ENCODE data around the gene GPI. TPM values are rescaled to one million over a fixed set of nuclear protein-coding genes. Genes with fewer than 3 reads are reported as not detected.

GPI gene
- total and polyA plus RNA-seq, 2 experiments from 2014 or later: 196 to 299 TPM

GRCh38 chr19:34363930-34364329 is 1.1 kb upstream of the GPI start:
- H3K4me3 ChIP-seq: no peak overlapping the region
- no peak overlapping the region for H3K4me2 ChIP-seq (ENCODE audit: unreplicated experiment)
- no peak overlapping the region for H3K9ac ChIP-seq
- no peaks in the 10 kb centered on the region for H3K9me2 ChIP-seq (ENCODE audit: insufficient read depth)
- H3F3A ChIP-seq (ENCODE audit: insufficient read depth): peaks cover 6% of the 10 kb centered on the region; the same call in 1 of the 2 replicates
- peaks cover 38% of the 10 kb centered on the region for H3K79me2 ChIP-seq (ENCODE audit: insufficient read depth)
- 84 to 88% methylated on average over 5 of the region's 5 CpGs for WGBS, 2 experiments (ENCODE audit: low coverage in 1 of 2, low lambda C conversion rate in 2 of 2, missing lambda C conversion rate in 2 of 2)
- peaks cover 12% of the 10 kb centered on the region; the same call in 1 of the 2 replicates for H3K4me1 ChIP-seq (ENCODE audit: insufficient read depth)
- no peak overlapping the region for H3K27ac ChIP-seq
- TF ChIP-seq EZH2phosphoT487 (IDR thresholded peaks at IDR 0.05; ENCODE audit: insufficient read depth, low read depth) (no peak), EZH2 (IDR thresholded peaks at IDR 0.05; ENCODE audit: insufficient read depth, poor library complexity, severe bottlenecking) (no peak)
- no peak for DNase-seq
- peaks cover 17% of the 10 kb centered on the region for H3K36me3 ChIP-seq (ENCODE audit: low read depth)
- in situ Hi-C loops (cut with MboI): no loop called here
- peaks cover 4% of the 10 kb centered on the region; the same call in 1 of the 2 replicates for H4K20me1 ChIP-seq (ENCODE audit: insufficient read depth)
- no peak overlapping the region for H2AFZ ChIP-seq
- H3K27me3 ChIP-seq (replicated peaks; ENCODE audit: insufficient read depth): no peaks in the 10 kb centered on the region
- H3K9me3 ChIP-seq (ENCODE audit: low read depth): no peaks in the 10 kb centered on the region

DNA sequence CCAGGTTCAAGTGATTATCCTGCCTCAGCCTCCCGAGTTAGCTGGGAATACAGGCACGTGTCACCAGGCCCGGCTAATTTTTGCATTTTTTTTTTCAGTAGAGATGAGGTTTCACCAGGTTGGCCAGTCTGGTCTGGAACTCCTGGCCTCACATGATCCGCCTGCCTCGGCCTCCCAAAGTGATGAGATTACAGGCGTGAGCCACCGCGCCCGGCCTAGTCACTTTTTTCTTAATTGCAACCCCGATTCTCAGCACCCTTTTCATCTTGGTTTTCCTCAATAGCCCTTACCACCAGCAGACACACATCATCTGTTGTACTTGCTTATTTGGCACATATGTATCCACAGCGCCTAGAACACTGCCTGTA is 550 bp upstream of the GPI start:
- Histone ChIP-seq H3K4me1 (ENCODE audit: insufficient read depth) (peaks cover 12% of the 10 kb centered on the region; the same call in 1 of the 2 replicates), H3K27ac (no peak overlapping the region), H3K4me2 (ENCODE audit: unreplicated experiment) (peak overlapping the region; percentile 77), H2AFZ (peak overlapping the region; percentile 82), H3K9me2 (ENCODE audit: insufficient read depth) (no peaks in the 10 kb centered on the region), H3K9ac (peak overlapping the region; percentile 88), H3F3A (ENCODE audit: insufficient read depth) (peaks cover 6% of the 10 kb centered on the region; the same call in 1 of the 2 replicates), H3K36me3 (ENCODE audit: low read depth) (peaks cover 22% of the 10 kb centered on the region), H3K79me2 (ENCODE audit: insufficient read depth) (peaks cover 44% of the 10 kb centered on the region), H3K27me3 (replicated peaks; ENCODE audit: insufficient read depth) (no peaks in the 10 kb centered on the region), H3K4me3 (peak overlapping the region; percentile 96), H4K20me1 (ENCODE audit: insufficient read depth) (peaks cover 4% of the 10 kb centered on the region; the same call in 1 of the 2 replicates), H3K9me3 (ENCODE audit: low read depth) (no peaks in the 10 kb centered on the region)
- no peak for TF ChIP-seq EZH2phosphoT487 (IDR thresholded peaks at IDR 0.05; ENCODE audit: insufficient read depth, low read depth)
- no peak for TF ChIP-seq EZH2 (IDR thresholded peaks at IDR 0.05; ENCODE audit: insufficient read depth, poor library complexity, severe bottlenecking)
- 57 to 62% methylated on average over 11 of the region's 11 CpGs for WGBS, 2 experiments (ENCODE audit: low coverage in 1 of 2, low lambda C conversion rate in 2 of 2, missing lambda C conversion rate in 2 of 2)
- in situ Hi-C loops (cut with MboI): no loop called here
- DNase-seq: no peak

DNA sequence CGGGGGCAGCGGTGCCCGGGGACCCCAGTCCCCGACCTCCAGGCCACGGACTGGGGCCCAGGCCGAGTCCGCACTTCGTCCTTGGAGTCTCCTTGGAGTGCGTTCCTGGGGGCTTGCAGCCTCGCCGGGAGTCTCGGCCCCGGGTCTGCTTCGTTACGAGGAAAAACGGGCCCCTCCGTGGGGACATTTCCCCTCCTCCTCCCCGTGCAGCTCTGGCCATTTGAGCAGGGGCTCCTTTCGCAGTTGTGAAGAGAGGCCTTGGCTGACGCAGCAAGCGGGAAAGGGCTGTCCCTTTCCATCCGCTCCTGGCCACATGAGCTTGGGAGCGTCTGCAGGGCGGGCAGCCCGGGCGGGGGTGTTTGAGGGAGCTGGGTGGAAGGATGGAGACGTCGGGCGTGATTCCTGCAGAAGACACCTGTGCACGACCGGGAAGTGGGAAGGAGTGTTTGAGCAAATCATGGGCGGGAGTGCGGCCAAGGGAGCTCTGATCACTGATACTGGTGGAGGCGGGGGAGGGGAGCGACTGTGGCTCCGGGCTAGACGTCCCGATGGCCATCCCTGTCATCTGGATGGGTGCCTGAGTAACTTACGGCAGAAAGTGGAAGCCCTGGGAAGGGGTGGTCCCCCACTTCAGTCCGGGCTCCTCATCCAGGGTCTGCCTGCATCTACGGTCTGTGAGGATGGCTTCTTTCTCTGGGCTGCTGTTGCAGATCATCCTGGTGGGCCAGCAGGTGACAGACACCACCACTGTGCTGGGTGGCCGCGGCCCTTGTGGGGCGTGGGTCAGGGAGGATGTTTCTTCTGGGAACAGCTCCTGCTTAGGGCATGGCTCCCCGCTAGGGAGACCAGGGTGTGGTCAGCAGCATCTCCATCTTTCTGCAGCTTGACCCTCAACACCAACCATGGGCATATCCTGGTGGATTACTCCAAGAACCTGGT is 736 bp downstream of the GPI start:
- TF ChIP-seq EZH2phosphoT487 (IDR thresholded peaks at IDR 0.05; ENCODE audit: insufficient read depth, low read depth): no peak
- TF ChIP-seq EZH2 (IDR thresholded peaks at IDR 0.05; ENCODE audit: insufficient read depth, poor library complexity, severe bottlenecking): no peak
- Histone ChIP-seq H3K9ac (peak overlapping the region; percentile 88), H3K4me1 (ENCODE audit: insufficient read depth) (peaks cover 12% of the 10 kb centered on the region; the same call in 1 of the 2 replicates), H3K9me2 (ENCODE audit: insufficient read depth) (no peaks in the 10 kb centered on the region), H3K4me2 (ENCODE audit: unreplicated experiment) (peak overlapping the region; percentile 77), H3F3A (ENCODE audit: insufficient read depth) (no peaks in the 10 kb centered on the region), H3K9me3 (ENCODE audit: low read depth) (no peaks in the 10 kb centered on the region), H3K79me2 (ENCODE audit: insufficient read depth) (peaks cover 56% of the 10 kb centered on the region), H2AFZ (peak overlapping the region; percentile 82), H3K4me3 (peak overlapping the region; percentile 96), H3K27ac (peak overlapping the region; percentile 36), H3K27me3 (replicated peaks; ENCODE audit: insufficient read depth) (no peaks in the 10 kb centered on the region), H4K20me1 (ENCODE audit: insufficient read depth) (peaks cover 4% of the 10 kb centered on the region; the same call in 1 of the 2 replicates), H3K36me3 (ENCODE audit: low read depth) (peaks cover 33% of the 10 kb centered on the region)
- WGBS, 2 experiments (ENCODE audit: low coverage in 1 of 2, low lambda C conversion rate in 2 of 2, missing lambda C conversion rate in 2 of 2): 2 to 4% methylated on average over 28 to 41 of the region's 45 CpGs
- in situ Hi-C loops (cut with MboI): no loop called here
- peak; percentile 72 for DNase-seq

- in situ Hi-C loops (cut with MboI): no loop called here
- DNase-seq: peak; percentile 73
- TF ChIP-seq EZH2phosphoT487 (IDR thresholded peaks at IDR 0.05; ENCODE audit: insufficient read depth, low read depth): no peak
- no peak for TF ChIP-seq EZH2 (IDR thresholded peaks at IDR 0.05; ENCODE audit: insufficient read depth, poor library complexity, severe bottlenecking)
- Histone ChIP-seq H2AFZ (no peak overlapping the region), H3K4me3 (peak overlapping the region; percentile 96), H3K9me2 (ENCODE audit: insufficient read depth) (no peaks in the 10 kb centered on the region), H3F3A (ENCODE audit: insufficient read depth) (no peaks in the 10 kb centered on the region), H4K20me1 (ENCODE audit: insufficient read depth) (peaks cover 13% of the 10 kb centered on the region; the same call in 1 of the 2 replicates), H3K4me2 (ENCODE audit: unreplicated experiment) (peak overlapping the region; percentile 77), H3K4me1 (ENCODE audit: insufficient read depth) (peaks cover 12% of the 10 kb centered on the region; the same call in 1 of the 2 replicates), H3K27ac (no peak overlapping the region), H3K9me3 (ENCODE audit: low read depth) (no peaks in the 10 kb centered on the region), H3K27me3 (replicated peaks; ENCODE audit: insufficient read depth) (no peaks in the 10 kb centered on the region), H3K9ac (peak overlapping the region; percentile 88; the same call in 1 of the 2 replicates), H3K79me2 (ENCODE audit: insufficient read depth) (peaks cover 69% of the 10 kb centered on the region), H3K36me3 (ENCODE audit: low read depth) (peaks cover 38% of the 10 kb centered on the region)
- WGBS, 2 experiments (ENCODE audit: low coverage in 1 of 2, low lambda C conversion rate in 2 of 2, missing lambda C conversion rate in 2 of 2): 88 to 95% methylated on average over 10 of the region's 10 CpGs
These were observed 2.0 kb downstream of the GPI start for GRCh38 chr19:34366738-34367623.

Data from GM23248 (cell line).